NCI-H82 treated with DMSO at 0.1 percent for 48 hours (cell line): ENCODE results near the gene ECE2.
"Not testable (repeated sequence)": the region's sequence is repeated elsewhere in the genome, so short reads cannot be mapped to it uniquely, and the experiment has no call there.

Experiments used
- DNase-seq: peaks from one replicate; lab custom pipeline; 2025; ENCODE audit not compliant: unreplicated experiment; lab: John Stamatoyannopoulos, UW

The ECE2 gene

DNA sequence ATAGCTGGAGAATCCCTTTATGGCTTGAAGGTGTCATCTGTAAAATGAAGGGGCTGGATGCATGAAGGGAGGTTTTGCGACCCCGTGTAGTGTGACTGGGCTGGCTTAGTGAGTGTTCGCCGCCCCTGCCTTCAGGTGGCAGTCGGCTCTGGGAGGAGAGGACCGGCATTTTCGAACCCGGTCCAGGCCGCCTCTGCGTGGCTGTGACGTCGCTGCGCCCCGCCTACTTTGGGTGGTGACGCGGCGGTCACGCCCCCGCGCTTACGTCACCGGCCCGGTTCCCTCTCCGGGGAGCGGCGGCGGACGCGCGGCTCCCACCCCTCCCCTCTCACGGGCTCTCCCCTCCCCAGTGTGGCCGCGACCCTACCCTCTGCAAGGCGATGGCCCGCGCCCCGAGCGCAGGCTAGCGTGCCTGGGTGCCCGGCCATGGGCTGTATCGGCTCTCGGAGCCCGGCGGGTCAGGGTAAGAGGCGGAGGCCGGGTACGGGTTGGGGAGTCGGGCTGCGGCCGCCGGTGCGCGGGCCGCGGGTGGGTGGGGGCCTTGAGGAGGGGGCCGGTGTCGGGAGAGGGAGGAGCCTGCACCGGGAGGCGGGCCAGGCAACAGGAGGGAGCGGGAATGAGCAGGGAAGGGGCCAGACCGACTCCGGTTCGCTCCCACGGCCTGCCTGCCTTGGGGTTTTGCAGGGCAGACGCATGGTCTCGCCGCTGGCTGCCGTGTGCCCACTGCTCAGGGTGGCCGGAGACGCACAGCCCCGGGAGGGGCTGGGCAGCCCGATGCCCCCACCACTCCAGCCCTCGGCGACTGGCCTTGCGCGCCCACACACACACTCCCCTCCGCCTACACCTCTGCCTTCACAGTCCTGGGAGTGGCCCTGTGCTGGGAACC lies 60.1 kb downstream of the ECE2 start:
- DNase-seq: peak; percentile 67

DNA sequence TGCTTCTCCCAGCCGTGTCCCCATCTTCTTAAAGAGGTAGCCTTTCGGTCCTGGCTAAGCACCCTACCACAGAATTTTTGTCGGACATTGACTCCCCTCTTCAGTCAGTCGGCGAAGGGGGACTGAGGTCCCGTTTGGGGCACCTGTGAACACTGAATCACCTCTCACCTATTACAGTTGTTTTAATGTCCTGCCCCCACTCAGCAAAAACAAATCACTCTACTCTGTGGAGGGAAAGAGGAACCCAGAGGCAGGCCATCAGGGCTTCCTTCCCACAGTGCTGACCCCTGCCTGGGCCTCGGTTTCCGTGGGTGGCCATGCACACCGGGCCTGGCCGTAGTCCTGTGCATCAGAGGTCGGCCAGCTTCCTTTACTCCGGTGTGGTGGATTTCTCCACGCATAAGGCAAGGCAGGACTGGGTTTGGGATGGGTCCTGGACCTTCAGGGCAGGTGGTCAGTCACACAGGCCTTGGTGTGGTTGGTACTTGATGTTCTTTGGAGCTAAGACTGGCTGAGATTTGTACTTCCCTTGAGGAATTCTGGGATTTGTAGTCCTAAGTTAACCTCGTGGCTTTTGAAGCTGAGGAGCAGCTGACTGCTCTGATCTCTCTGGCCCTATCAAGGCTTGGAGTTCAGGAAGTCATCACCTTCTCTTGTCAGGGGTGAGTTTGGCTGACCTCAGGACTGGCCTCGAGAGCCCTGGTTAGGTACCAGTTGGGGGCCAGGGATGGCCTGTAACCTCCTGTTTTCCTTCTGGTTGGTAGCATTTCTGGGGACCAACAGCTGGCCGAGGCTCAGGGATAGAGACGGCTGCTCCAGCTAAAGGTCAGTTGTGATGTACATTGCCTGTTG lies 61.0 kb downstream of the ECE2 start:
- peak; percentile 22 for DNase-seq

DNA sequence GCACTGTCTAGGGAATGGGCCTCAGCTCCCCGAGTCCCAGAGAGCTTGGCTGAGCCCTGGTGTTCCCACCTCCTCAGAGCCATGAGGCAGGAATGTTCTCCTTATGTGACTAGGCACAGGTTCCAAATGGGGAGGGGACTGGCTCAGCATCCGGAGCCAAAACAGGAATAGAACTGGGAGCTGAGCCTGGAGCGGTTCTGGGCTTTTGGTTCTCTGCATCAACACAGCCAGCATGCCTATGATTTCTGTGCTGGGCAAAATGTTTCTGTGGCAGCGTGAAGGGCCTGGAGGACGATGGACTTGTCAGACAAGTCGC lies 61.5 kb downstream of the ECE2 start, which contains the start of gene FAM131A:
Gene FAM131A (plus strand): TSS at position 202 of the 316 bp plus-strand sequence. CDS start 31 bp downstream, at position 233.
- DNase-seq: no peak

DNA sequence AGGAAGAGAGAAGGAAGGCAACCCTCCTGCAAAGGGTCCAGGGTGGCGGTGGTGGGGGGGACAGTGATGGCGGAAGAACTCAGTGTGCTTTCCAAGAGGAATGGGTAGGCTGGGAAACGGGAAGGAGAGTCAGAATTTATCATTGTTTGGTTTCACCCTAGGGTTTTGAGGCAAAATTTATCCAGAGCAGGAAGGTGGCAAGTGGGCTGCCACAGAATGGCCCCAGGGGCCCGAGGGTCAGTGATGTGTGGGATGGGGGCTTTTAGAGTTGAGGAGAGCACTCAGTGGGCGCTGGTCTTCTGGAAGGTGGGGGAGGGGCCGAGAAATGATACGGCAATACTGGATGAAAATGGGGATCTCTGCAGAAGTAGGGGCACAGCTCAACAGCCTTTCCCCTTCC lies 62.2 kb downstream of the ECE2 start:
- DNase-seq: no peak

DNA sequence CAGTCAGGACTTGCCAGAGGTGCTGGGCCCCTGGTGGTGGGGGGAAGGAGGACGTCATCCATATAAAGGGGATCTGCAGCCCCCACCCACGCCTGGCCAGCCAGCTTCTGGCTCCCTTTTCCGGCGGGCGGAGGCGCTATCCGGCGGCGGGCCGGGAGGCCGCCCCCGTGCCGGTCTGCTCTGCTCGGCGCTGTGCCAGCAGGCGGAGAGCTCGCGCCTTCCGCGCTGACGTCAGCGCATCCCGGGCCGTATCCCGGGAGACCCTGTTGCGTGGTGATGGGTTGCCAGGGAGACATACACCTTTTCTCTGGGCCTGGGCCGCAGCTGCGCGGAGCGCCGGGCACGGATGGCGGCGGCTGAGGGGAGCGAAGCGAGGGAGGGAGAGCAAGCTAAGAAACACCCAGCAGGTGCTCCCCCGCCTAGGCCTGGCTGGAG lies 62.7 kb downstream of the ECE2 start:
- DNase-seq: peak; percentile 13

DNA sequence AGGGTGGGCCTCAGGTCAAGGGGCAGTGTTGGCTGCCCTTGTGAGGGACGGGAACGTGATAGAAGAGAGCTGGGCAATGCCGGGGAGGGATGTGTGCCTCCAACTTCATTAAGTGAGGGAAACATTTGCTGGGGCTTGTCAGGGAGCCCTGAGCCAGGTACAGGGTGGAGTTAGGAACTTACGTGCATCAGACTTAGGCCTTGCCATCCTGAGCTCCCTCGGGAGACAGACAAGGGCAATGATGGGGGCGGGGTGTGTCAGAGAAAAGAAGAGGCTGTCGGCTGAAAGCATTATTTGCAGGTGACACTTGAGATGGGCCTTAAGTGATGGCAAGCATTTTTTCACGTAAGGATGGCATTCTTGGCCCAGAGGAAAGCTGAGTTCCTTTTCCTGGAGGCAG lies 63.2 kb downstream of the ECE2 start:
- no peak for DNase-seq

DNA sequence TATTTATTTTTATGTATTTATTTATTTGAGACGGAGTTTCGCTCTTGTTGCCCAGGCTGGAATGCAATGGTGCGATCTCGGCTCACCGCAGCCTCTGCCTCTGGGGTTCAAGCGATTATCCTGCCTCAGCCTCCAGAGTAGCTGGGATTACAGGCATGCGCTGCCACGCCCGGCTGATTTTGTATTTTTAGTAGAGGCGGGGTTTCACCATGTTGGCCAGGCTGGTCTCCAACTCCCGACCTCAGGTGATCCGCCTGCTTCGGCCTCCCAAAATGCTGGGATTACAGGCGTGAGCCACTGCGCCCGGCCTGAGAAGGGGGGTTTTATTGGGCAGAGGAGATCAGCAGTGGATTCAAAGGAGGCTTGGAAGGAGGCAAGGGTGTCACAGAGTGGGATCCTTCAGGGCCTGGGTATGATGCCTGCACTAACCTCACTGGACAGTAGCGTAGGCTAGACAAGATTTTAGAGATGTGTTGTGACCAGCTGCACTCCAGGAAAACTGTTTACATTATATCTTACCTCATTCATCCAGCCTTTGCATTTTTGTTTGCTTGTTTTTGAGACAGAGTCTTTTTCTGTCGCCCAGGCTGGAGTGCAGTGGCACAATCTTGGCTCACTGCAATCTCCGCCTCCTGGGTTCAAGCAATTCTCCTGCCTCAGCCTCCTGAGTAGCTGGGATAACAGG lies 63.8 kb downstream of the ECE2 start:
- not testable (repeated sequence) for DNase-seq

DNA sequence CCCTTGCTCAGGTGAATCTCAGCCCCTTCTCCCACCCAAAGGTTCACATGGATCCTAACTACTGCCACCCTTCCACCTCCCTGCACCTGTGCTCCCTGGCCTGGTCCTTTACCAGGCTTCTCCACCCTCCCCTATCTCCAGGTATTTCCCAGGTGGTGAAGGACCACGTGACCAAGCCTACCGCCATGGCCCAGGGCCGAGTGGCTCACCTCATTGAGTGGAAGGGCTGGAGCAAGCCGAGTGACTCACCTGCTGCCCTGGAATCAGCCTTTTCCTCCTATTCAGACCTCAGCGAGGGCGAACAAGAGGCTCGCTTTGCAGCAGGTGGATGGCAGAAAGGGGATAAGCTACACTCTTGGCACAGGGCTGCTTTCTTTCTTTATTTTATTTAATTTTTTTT lies 66.1 kb downstream of the ECE2 start:
- DNase-seq: no peak
